OCI-LY1 (cell line): ENCODE results near the gene CCDC91.
"Not testable (repeated sequence)": the region's sequence is repeated elsewhere in the genome, so short reads cannot be mapped to it uniquely, and the experiment has no call there.

Experiments
- H2AFZ ChIP-seq: fragments of 200-600 bp; sonication (generic), shearing (Covaris generic); 2 replicates; pipeline ENCODE4 v1.6.0; 2014; ENCODE audit warnings: antibody characterized with exemption, mild to moderate bottlenecking, low read length
- H3F3A ChIP-seq: fragments of 200-600 bp; sonication (generic), shearing (Covaris generic); 2 replicates; pipeline ENCODE4 v1.6.0; 2014; ENCODE audit warnings: mild to moderate bottlenecking, antibody characterized with exemption, low read length, moderate library complexity; ENCODE audit not compliant: insufficient read depth
- H3K27ac ChIP-seq: fragments of 200-600 bp; sonication (generic); 2 replicates; pipeline ENCODE4 v1.5.1; 2014; ENCODE audit warnings: low read length, mixed run types, mild to moderate bottlenecking, low read depth; ENCODE audit not compliant: poor library complexity, severe bottlenecking
- H3K27me3 ChIP-seq: fragments of 200-600 bp; sonication (generic); 2 replicates; pipeline ENCODE4 v1.6.0; 2014; ENCODE audit warnings: antibody characterized with exemption, mild to moderate bottlenecking, low read length, moderate library complexity; ENCODE audit not compliant: insufficient read depth
- H3K36me3 ChIP-seq: fragments of 200-600 bp; sonication (generic); 2 replicates; pipeline ENCODE4 v1.6.1; 2014; ENCODE audit warnings: mild to moderate bottlenecking, antibody characterized with exemption, low read length, moderate library complexity, mixed read lengths; ENCODE audit not compliant: insufficient read depth
- H3K4me1 ChIP-seq: fragments of 200-600 bp; sonication (generic); 2 replicates; pipeline ENCODE4 v1.5.1; 2014; ENCODE audit warnings: mild to moderate bottlenecking, low read length, moderate library complexity; ENCODE audit not compliant: insufficient read depth, severe bottlenecking
- H3K4me2 ChIP-seq: fragments of 200-600 bp; sonication (generic), shearing (Covaris generic); 2 replicates; pipeline ENCODE4 v1.6.1; 2014; ENCODE audit warnings: low read length
- H3K4me3 ChIP-seq: fragments of 200-600 bp; sonication (generic); 2 replicates; pipeline ENCODE4 v1.5.1; 2014; ENCODE audit warnings: low read length, low read depth, mild to moderate bottlenecking, mixed read lengths; ENCODE audit not compliant: poor library complexity, severe bottlenecking
- H3K79me2 ChIP-seq: fragments of 200-600 bp; shearing (Covaris generic); 2 replicates; pipeline ENCODE4 v1.6.1; 2016; ENCODE audit warnings: mixed run types, low read length, mixed read lengths; ENCODE audit not compliant: insufficient read depth
- H3K9ac ChIP-seq: fragments of 200-600 bp; sonication (generic), shearing (Covaris generic); 2 replicates; pipeline ENCODE4 v1.6.1; 2014; ENCODE audit warnings: mild to moderate bottlenecking, low read length, mixed read lengths
- H3K9me2 ChIP-seq: fragments of 200-600 bp; sonication (generic), shearing (Covaris generic); 2 replicates; pipeline ENCODE4 v1.6.1; 2014; ENCODE audit warnings: low read depth, mild to moderate bottlenecking, low read length, mixed read lengths
- H3K9me3 ChIP-seq: fragments of 200-600 bp; shearing (Covaris generic); 2 replicates; pipeline ENCODE4 v1.6.1; 2014; ENCODE audit warnings: low read length, mixed read lengths
- H4K20me1 ChIP-seq: fragments of 200-600 bp; sonication (generic), shearing (Covaris generic); 2 replicates; pipeline ENCODE4 v1.6.0; 2016; ENCODE audit warnings: mild to moderate bottlenecking, low read length; ENCODE audit not compliant: insufficient read depth
- EZH2 ChIP-seq: fragments of 200-600 bp; sonication (generic), shearing (Covaris generic); IDR thresholded peaks from 2 replicates; pipeline ENCODE4 v1.8.0; 2017; ENCODE audit warnings: borderline replicate concordance, mixed run types, mild to moderate bottlenecking, antibody characterized with exemption, low read length, moderate library complexity, mixed read lengths
- TF ChIP-seq, protein P1 (sequence below): fragments of 200-600 bp; sonication (generic), shearing (Covaris generic); IDR thresholded peaks from 2 replicates; pipeline ENCODE4 v1.5.1; 2017; ENCODE audit warnings: mild to moderate bottlenecking, antibody characterized with exemption, low read length, moderate library complexity, mixed read lengths

The CCDC91 gene

DNA sequence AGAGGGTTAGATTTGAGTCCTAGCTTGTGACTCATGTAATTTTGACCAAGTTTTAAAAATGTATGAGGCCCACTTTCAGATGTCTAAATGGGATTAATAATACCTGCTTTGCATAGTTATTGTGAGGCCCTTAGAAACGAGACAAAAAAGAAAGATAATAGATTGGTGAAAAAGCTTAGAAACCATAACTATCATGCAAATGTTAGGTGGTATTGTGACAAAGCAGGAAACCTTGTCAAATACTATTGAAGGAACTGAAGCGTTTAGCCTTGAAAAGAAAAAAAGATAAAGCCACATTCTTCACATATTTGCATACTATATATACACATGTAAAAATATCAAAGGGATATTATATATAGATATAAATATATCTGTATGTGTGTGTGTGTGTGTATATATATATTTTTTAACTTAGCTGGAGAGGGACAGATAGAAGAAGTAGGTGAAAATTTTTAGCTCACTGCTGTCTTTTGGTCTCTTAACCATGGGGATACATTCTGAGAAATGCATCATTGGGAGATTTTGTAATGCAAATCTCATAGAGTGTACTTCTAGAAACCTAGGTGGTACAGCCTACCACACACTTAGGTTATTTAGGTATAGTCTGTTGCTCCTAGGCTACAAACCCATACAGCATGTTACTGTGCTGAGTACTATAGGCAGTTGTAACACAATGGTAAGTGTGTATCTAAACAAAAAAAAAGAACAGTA is 270.3 kb downstream of the CCDC91 start:
- Histone ChIP-seq H3K27me3 (no peaks in the 10 kb centered on the region), H3K79me2 (no peaks in the 10 kb centered on the region), H3K9me2 (no peaks in the 10 kb centered on the region), H3K9ac (no peak overlapping the region), H3K4me2 (no peak overlapping the region), H3K36me3 (peaks cover 8% of the 10 kb centered on the region), H3K4me1 (no peaks in the 10 kb centered on the region), H3F3A (no peaks in the 10 kb centered on the region), H3K4me3 (no peak overlapping the region), H2AFZ (no peak overlapping the region), H3K27ac (no peak overlapping the region), H4K20me1 (no peaks in the 10 kb centered on the region), H3K9me3 (no peaks in the 10 kb centered on the region)
- TF ChIP-seq, protein P1, sequence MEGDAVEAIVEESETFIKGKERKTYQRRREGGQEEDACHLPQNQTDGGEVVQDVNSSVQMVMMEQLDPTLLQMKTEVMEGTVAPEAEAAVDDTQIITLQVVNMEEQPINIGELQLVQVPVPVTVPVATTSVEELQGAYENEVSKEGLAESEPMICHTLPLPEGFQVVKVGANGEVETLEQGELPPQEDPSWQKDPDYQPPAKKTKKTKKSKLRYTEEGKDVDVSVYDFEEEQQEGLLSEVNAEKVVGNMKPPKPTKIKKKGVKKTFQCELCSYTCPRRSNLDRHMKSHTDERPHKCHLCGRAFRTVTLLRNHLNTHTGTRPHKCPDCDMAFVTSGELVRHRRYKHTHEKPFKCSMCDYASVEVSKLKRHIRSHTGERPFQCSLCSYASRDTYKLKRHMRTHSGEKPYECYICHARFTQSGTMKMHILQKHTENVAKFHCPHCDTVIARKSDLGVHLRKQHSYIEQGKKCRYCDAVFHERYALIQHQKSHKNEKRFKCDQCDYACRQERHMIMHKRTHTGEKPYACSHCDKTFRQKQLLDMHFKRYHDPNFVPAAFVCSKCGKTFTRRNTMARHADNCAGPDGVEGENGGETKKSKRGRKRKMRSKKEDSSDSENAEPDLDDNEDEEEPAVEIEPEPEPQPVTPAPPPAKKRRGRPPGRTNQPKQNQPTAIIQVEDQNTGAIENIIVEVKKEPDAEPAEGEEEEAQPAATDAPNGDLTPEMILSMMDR: no peak
- TF ChIP-seq EZH2: no peak

DNA sequence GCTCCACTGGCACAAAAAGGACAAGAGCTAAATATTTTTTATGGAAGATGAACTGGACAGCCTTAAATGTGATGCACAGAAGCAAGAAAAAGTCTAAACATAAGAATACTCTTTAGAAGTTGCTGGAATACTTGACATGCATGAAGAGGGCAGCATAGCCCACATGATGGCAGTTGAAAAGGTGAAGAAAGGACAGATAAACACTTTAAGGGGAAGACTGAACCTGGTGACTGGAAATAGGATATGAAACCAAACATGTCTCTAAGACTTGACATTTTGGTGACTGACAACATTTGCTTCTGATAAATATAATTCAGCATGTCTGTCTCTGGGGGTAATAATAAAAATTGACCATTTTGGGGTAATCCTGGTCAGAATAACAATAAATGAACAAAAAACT is 273.1 kb downstream of the CCDC91 start:
- Histone ChIP-seq H3K9me2 (no peaks in the 10 kb centered on the region), H3K4me2 (no peak overlapping the region), H3K4me1 (no peaks in the 10 kb centered on the region), H3F3A (no peaks in the 10 kb centered on the region), H3K9me3 (no peaks in the 10 kb centered on the region), H3K27me3 (no peaks in the 10 kb centered on the region), H3K27ac (no peak overlapping the region), H3K36me3 (peaks cover 8% of the 10 kb centered on the region), H3K4me3 (no peak overlapping the region), H2AFZ (no peak overlapping the region), H3K9ac (no peak overlapping the region), H3K79me2 (no peaks in the 10 kb centered on the region), H4K20me1 (no peaks in the 10 kb centered on the region)
- TF ChIP-seq, protein P1: no peak
- no peak for TF ChIP-seq EZH2

DNA sequence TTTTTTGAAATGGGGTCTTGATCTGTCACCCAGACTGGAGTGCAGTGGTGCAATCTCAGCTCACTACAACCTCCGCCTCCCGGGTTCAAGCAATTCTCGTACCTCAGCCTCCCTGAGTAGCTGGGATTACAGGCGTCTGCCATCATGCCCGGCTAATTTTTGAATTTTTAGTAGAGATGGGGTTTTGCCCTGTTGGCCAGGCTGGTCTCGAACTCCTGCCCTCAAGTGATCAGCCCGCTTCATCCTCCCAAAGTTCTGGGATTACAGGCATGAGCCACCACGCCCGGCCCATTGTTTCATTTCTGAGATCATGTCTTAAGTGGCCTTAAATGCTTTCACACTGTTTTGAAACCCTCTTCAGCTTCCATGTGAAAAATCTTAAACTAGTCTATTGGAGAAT is 281.5 kb downstream of the CCDC91 start:
- not testable (repeated sequence) for H3K4me3 ChIP-seq, H3K9me3 ChIP-seq, H3K9me2 ChIP-seq, H3K27ac ChIP-seq, H4K20me1 ChIP-seq, H3K27me3 ChIP-seq, H2AFZ ChIP-seq, H3K79me2 ChIP-seq, H3K4me2 ChIP-seq, H3K4me1 ChIP-seq, H3F3A ChIP-seq, H3K9ac ChIP-seq, H3K36me3 ChIP-seq

DNA sequence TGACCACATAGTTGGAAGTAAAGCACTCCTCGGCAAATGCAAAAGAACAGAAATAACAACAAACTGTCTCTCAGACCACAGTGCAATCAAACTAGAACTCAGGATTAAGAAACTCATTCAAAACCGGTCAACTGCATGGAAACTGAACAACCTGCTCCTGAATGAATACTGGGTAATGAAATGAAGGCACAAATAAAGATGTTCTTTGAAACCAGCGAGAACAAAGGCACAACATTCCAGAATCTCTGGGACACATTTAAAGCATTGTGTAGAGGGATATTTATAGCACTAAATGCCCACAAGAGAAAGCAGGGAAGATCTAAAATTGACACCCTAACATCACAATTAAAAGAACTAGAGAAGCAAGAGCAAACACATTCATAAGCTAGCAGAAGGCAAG is 285.9 kb downstream of the CCDC91 start:
- not testable (repeated sequence) for H3K27me3 ChIP-seq, H4K20me1 ChIP-seq, H3K4me3 ChIP-seq, H3K36me3 ChIP-seq, H3K9ac ChIP-seq, H3K9me3 ChIP-seq, H3K9me2 ChIP-seq, H3K4me2 ChIP-seq, H3K4me1 ChIP-seq, H2AFZ ChIP-seq, H3K79me2 ChIP-seq, H3F3A ChIP-seq, H3K27ac ChIP-seq

DNA sequence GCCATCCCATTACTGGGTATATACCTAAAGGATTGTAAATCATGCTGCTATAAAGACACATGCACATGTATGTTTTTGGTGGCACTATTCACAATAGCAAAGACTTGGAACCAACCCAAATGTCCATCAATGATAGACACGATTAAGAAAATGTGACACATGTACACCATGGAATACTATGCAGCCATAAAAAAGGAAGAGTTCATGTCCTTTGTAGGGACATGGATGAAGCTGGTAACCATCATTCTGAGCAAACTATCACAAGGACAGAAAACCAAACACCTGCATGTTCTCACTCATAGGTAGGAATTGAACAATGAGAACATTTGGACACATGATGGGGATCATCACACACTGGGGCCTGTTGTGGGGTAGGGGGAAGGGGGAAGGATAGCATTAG is 288.8 kb downstream of the CCDC91 start:
- H3K36me3 ChIP-seq, H3K9me3 ChIP-seq, H3K27ac ChIP-seq, H3K4me3 ChIP-seq, H3K9me2 ChIP-seq, H3K4me1 ChIP-seq, H3K9ac ChIP-seq, H3F3A ChIP-seq, H4K20me1 ChIP-seq, H3K79me2 ChIP-seq, H2AFZ ChIP-seq, H3K4me2 ChIP-seq, H3K27me3 ChIP-seq: not testable (repeated sequence)
